ENCODE results near the gene CMBL.
"Not testable (repeated sequence)": the region's sequence is repeated elsewhere in the genome, so short reads cannot be mapped to it uniquely, and the experiment has no call there.

CMBL gene

GRCh38 chr5:10254686-10255085, 53.0 kb downstream of the CMBL start:
- H3K4me1 Mint-ChIP-seq (ENCODE audit: low read depth): peaks cover 22% of the 10 kb centered on the region
- no peak overlapping the region for H3K4me3 Mint-ChIP-seq
- H3K36me3 Mint-ChIP-seq (ENCODE audit: low read depth): peaks cover 82% of the 10 kb centered on the region
- no peaks in the 10 kb centered on the region for H3K27me3 Mint-ChIP-seq
- no peaks in the 10 kb centered on the region for H3K9me3 Mint-ChIP-seq
- no peak overlapping the region for H3K27ac Mint-ChIP-seq
- intact Hi-C loops (cut with micrococcal nuclease): loop anchor here (5.0 kb wide), 1 partner anchor 103 kb away; no protein-coding TSS in a partner anchor

GRCh38 chr5:10253390-10253789, 54.3 kb downstream of the CMBL start:
- intact Hi-C loops (cut with micrococcal nuclease): loop anchor here (5.0 kb wide), 1 partner anchor 104 kb away; no protein-coding TSS in a partner anchor
- peaks cover 29% of the 10 kb centered on the region for H3K4me1 Mint-ChIP-seq (ENCODE audit: low read depth)
- peaks cover 69% of the 10 kb centered on the region for H3K36me3 Mint-ChIP-seq (ENCODE audit: low read depth)
- H3K27ac Mint-ChIP-seq: no peak overlapping the region
- H3K9me3 Mint-ChIP-seq: no peaks in the 10 kb centered on the region
- H3K27me3 Mint-ChIP-seq: no peaks in the 10 kb centered on the region
- H3K4me3 Mint-ChIP-seq: no peak overlapping the region

GRCh38 chr5:10251405-10251804, 56.3 kb downstream of the CMBL start:
- H3K36me3 Mint-ChIP-seq (ENCODE audit: low read depth): peaks cover 51% of the 10 kb centered on the region
- H3K27me3 Mint-ChIP-seq: no peaks in the 10 kb centered on the region
- H3K4me1 Mint-ChIP-seq (ENCODE audit: low read depth): peaks cover 38% of the 10 kb centered on the region
- H3K27ac Mint-ChIP-seq: peak overlapping the region; percentile 98
- peak overlapping the region; percentile 93 for H3K4me3 Mint-ChIP-seq
- H3K9me3 Mint-ChIP-seq: no peaks in the 10 kb centered on the region
- intact Hi-C loops (cut with micrococcal nuclease): loop anchor here (5.0 kb wide), 1 partner anchor 106 kb away; no protein-coding TSS in a partner anchor

- peaks cover 38% of the 10 kb centered on the region for H3K4me1 Mint-ChIP-seq (ENCODE audit: low read depth)
- peak overlapping the region; percentile 98 for H3K27ac Mint-ChIP-seq
- peak overlapping the region; percentile 93 for H3K4me3 Mint-ChIP-seq
- intact Hi-C loops (cut with micrococcal nuclease): loop anchor here (5.0 kb wide), 1 partner anchor 106 kb away; no protein-coding TSS in a partner anchor
- H3K27me3 Mint-ChIP-seq: no peaks in the 10 kb centered on the region
- peaks cover 45% of the 10 kb centered on the region for H3K36me3 Mint-ChIP-seq (ENCODE audit: low read depth)
- H3K9me3 Mint-ChIP-seq: no peaks in the 10 kb centered on the region
Observed at GRCh38 chr5:10250806-10251276, 56.9 kb downstream of the CMBL start.

- Mint-ChIP-seq H3K27ac (peak within 1 kb of the TSS; percentile 98), H3K4me3 (peak within 1 kb of the TSS; percentile 93), H3K27me3 (no peaks in the 10 kb centered on the region), H3K9me3 (no peaks in the 10 kb centered on the region), H3K36me3 (ENCODE audit: low read depth) (peaks cover 38% of the 10 kb centered on the region), H3K4me1 (ENCODE audit: low read depth) (peaks cover 38% of the 10 kb centered on the region)
- intact Hi-C loops (cut with micrococcal nuclease): loop anchor here (5.0 kb wide), 1 partner anchor 107 kb away; no protein-coding TSS in a partner anchor
Observed at GRCh38 chr5:10249948-10250805, 57.5 kb downstream of the CMBL start, which contains the start of gene CCT5. Gene CCT5 (plus strand): TSS chr5:10250280. CDS start chr5:10250341, 61 bp downstream.

GRCh38 chr5:10248378-10249260, 59.1 kb downstream of the CMBL start:
- Mint-ChIP-seq H3K27me3 (no peaks in the 10 kb centered on the region), H3K4me3 (peak overlapping the region; percentile 93), H3K4me1 (ENCODE audit: low read depth) (peaks cover 36% of the 10 kb centered on the region), H3K27ac (peak overlapping the region; percentile 98), H3K36me3 (ENCODE audit: low read depth) (peaks cover 23% of the 10 kb centered on the region), H3K9me3 (no peaks in the 10 kb centered on the region)
- intact Hi-C loops (cut with micrococcal nuclease): no loop called here

- H3K27me3 Mint-ChIP-seq; H3K27ac Mint-ChIP-seq; intact Hi-C loops (cut with micrococcal nuclease): not testable (repeated sequence)
Observed at GRCh38 chr5:10247217-10247616, 60.5 kb downstream of the CMBL start.

GRCh38 chr5:10246761-10247160, 60.9 kb downstream of the CMBL start:
- no peak overlapping the region for H3K4me3 Mint-ChIP-seq
- no peaks in the 10 kb centered on the region for H3K27me3 Mint-ChIP-seq
- intact Hi-C loops (cut with micrococcal nuclease): no loop called here
- no peaks in the 10 kb centered on the region for H3K9me3 Mint-ChIP-seq
- H3K36me3 Mint-ChIP-seq (ENCODE audit: low read depth): peaks cover 14% of the 10 kb centered on the region
- H3K27ac Mint-ChIP-seq: no peak overlapping the region
- peaks cover 26% of the 10 kb centered on the region for H3K4me1 Mint-ChIP-seq (ENCODE audit: low read depth)

More at GRCh38 chr5:10247217-10247616, 60.5 kb downstream of the CMBL start:
- H3K36me3 Mint-ChIP-seq (ENCODE audit: low read depth): peaks cover 14% of the 10 kb centered on the region
- not testable (repeated sequence) for H3K9me3 Mint-ChIP-seq, H3K4me3 Mint-ChIP-seq
- H3K4me1 Mint-ChIP-seq (ENCODE audit: low read depth): peaks cover 31% of the 10 kb centered on the region

GRCh38 chr5:10244342-10244944, 63.3 kb downstream of the CMBL start:
- Mint-ChIP-seq H3K27ac (no peak overlapping the region), H3K4me3 (no peak overlapping the region), H3K27me3 (no peaks in the 10 kb centered on the region), H3K4me1 (ENCODE audit: low read depth) (peaks cover 16% of the 10 kb centered on the region), H3K36me3 (ENCODE audit: low read depth) (peaks cover 6% of the 10 kb centered on the region), H3K9me3 (no peaks in the 10 kb centered on the region)
- intact Hi-C loops (cut with micrococcal nuclease): no loop called here

- intact Hi-C loops (cut with micrococcal nuclease): no loop called here
- Mint-ChIP-seq H3K9me3 (no peaks in the 10 kb centered on the region), H3K27ac (no peak overlapping the region), H3K4me1 (ENCODE audit: low read depth) (peaks cover 13% of the 10 kb centered on the region), H3K4me3 (no peak overlapping the region), H3K36me3 (ENCODE audit: low read depth) (peaks cover 9% of the 10 kb centered on the region), H3K27me3 (no peaks in the 10 kb centered on the region)
Observed at GRCh38 chr5:10243660-10244240, 64.0 kb downstream of the CMBL start.

GRCh38 chr5:10235350-10235749, 72.4 kb downstream of the CMBL start:
- H3K27ac Mint-ChIP-seq: no peak overlapping the region
- H3K27me3 Mint-ChIP-seq: no peaks in the 10 kb centered on the region
- H3K9me3 Mint-ChIP-seq: no peaks in the 10 kb centered on the region
- peaks cover 81% of the 10 kb centered on the region for H3K36me3 Mint-ChIP-seq (ENCODE audit: low read depth)
- no peak overlapping the region for H3K4me3 Mint-ChIP-seq
- intact Hi-C loops (cut with micrococcal nuclease): no loop called here
- H3K4me1 Mint-ChIP-seq (ENCODE audit: low read depth): no peaks in the 10 kb centered on the region

- Mint-ChIP-seq H3K4me3 (no peak overlapping the region), H3K4me1 (ENCODE audit: low read depth) (no peaks in the 10 kb centered on the region), H3K9me3 (no peaks in the 10 kb centered on the region), H3K36me3 (ENCODE audit: low read depth) (peaks cover 89% of the 10 kb centered on the region), H3K27me3 (no peaks in the 10 kb centered on the region), H3K27ac (no peak overlapping the region)
- intact Hi-C loops (cut with micrococcal nuclease): no loop called here
Observed at GRCh38 chr5:10233505-10233904, 74.2 kb downstream of the CMBL start.

- H3K4me1 Mint-ChIP-seq (ENCODE audit: low read depth): no peaks in the 10 kb centered on the region
- H3K9me3 Mint-ChIP-seq: no peaks in the 10 kb centered on the region
- H3K36me3 Mint-ChIP-seq (ENCODE audit: low read depth): peaks cover 85% of the 10 kb centered on the region
- H3K27me3 Mint-ChIP-seq: no peaks in the 10 kb centered on the region
- intact Hi-C loops (cut with micrococcal nuclease): no loop called here
- no peak overlapping the region for H3K4me3 Mint-ChIP-seq
- H3K27ac Mint-ChIP-seq: no peak overlapping the region
Observed at GRCh38 chr5:10233011-10233410, 74.7 kb downstream of the CMBL start.
